AG04450 (cell line): Measurements from ENCODE around the gene SH3BGRL3. TPM values are rescaled to one million over a fixed set of nuclear protein-coding genes. Genes with fewer than 3 reads are reported as not detected.

Experiments used
- CTCF ChIA-PET: fragments of 300-600, 350-600 bp; formaldehyde crosslinking; extraction: SDS; loops from one replicate; lab custom pipeline; 2022; ENCODE audit warnings: antibody characterized with exemption, inconsistent platforms; lab: Charles Lee
- POLR2A ChIA-PET: fragments of 350-600 bp; formaldehyde crosslinking; extraction: SDS; loops from one replicate; lab custom pipeline; 2021; ENCODE audit warnings: antibody characterized with exemption, inconsistent platforms; lab: Yijun Ruan, JAX
- DNase-seq: peaks from one replicate; pipeline ENCODE4 v3.0.0-alpha.2; 2011; ENCODE audit warnings: low read depth, low spot score
- H3K27ac ChIP-seq: one replicate; pipeline ENCODE4 v1.5.1; 2012; ENCODE audit warnings: low read depth, low read length, control low read depth
- H3K27me3 ChIP-seq: one replicate; pipeline ENCODE4 v1.6.0; 2012; ENCODE audit warnings: low read length; ENCODE audit not compliant: control insufficient read depth, insufficient read depth
- H3K4me3 ChIP-seq: 2 replicates; pipeline ENCODE4 v1.5.1; 2011; ENCODE audit warnings: mild to moderate bottlenecking, low read depth, low read length, control low read depth
- H3K9me3 ChIP-seq: 2 replicates; pipeline ENCODE4 v1.5.1; 2012; ENCODE audit warnings: low read length; ENCODE audit not compliant: control insufficient read depth, insufficient read depth
- CTCF ChIP-seq: IDR thresholded peaks from 2 replicates; pipeline ENCODE4 v1.5.1; 2011; ENCODE audit warnings: low read depth, low read length, control low read depth, inconsistent platforms
- polyA plus RNA-seq: library from polyadenylated mRNA; depleted of rRNA; stranded (reverse); fragments of >200 nt; gene quantifications from 2 replicates; pipeline ENCODE4 v1.2.3, GENCODE V29; 2011

SH3BGRL3 gene
- polyA plus RNA-seq, 1 experiment, result 307 TPM

DNA sequence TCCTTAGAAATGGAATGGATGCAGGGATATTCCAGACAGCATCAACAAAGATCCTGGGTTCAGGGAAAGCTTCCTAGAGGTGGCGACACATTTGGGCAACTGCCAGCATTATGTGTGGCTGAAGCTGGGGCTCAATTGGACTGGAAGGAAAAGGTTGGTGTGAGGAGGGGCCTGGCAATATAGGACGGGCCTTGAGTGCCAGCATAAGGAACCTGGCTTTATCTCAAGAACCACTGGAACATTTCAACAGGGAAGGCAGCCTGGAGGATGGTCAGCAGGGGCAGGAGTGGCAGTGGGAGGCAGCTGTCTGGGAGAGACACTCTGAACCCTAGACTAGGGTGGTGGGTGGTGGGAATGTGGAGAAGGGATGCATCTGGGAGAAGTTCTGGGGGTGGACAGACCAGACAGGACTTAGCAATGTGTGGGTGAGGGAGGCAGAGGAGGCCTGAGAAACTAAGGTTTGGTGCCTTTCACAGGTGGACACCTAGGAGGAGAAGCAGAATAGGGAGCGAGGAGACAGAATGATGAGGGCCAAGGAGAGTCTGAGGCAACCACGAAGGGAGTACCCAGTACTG is 3.5 kb downstream of the SH3BGRL3 start:
- H3K9me3 ChIP-seq, result no peaks in the 10 kb centered on the region; the same call in 1 of the 2 replicates
- POLR2A ChIA-PET, result no interaction called here
- H3K4me3 ChIP-seq, result no peak overlapping the region
- peak overlapping the region; percentile 31 for H3K27ac ChIP-seq
- TF ChIP-seq CTCF, result no peak
- CTCF ChIA-PET, result interaction anchor here (2.2 to 4.3 kb wide), 3 partner anchors 8 to 49 kb away, joined by 8 to 22 read pairs (median 19); partner anchors contain the start of gene CEP85
- H3K27me3 ChIP-seq, result no peaks in the 10 kb centered on the region
- DNase-seq, result no peak

GRCh38 chr1:26283871-26284596 is 4.1 kb downstream of the SH3BGRL3 start:
- no peak for DNase-seq
- no peaks in the 10 kb centered on the region for H3K27me3 ChIP-seq
- H3K9me3 ChIP-seq, result no peaks in the 10 kb centered on the region; the same call in 1 of the 2 replicates
- ChIA-PET POLR2A (interaction anchor here (1.1 to 1.2 kb wide), 2 partner anchors 38 to 148 kb away, joined by 3 read pairs; partner anchors contain the start of gene DHDDS), CTCF (interaction anchor here (1.0 to 4.3 kb wide), 11 partner anchors 9 to 134 kb away, joined by 3 to 24 read pairs (median 5); partner anchors contain the start of genes CEP85 and ZNF593)
- H3K4me3 ChIP-seq, result no peak overlapping the region
- H3K27ac ChIP-seq, result peak overlapping the region; percentile 84
- TF ChIP-seq CTCF, result no peak

GRCh38 chr1:26284597-26285347 is 4.9 kb downstream of the SH3BGRL3 start:
- CTCF ChIA-PET, result interaction anchor here (1.0 to 4.3 kb wide), 12 partner anchors 10 to 135 kb away, joined by 3 to 24 read pairs (median 6); partner anchors contain the start of genes CEP85 and ZNF593
- TF ChIP-seq CTCF, result peak; percentile 72
- peak overlapping the region; percentile 84 for H3K27ac ChIP-seq
- peak; percentile 70 for DNase-seq
- no peaks in the 10 kb centered on the region for H3K27me3 ChIP-seq
- H3K9me3 ChIP-seq, result no peaks in the 10 kb centered on the region; the same call in 1 of the 2 replicates
- no peak overlapping the region for H3K4me3 ChIP-seq
- POLR2A ChIA-PET, result interaction anchor here (0.6 to 1.2 kb wide), 4 partner anchors 10 to 147 kb away, joined by 3 to 7 read pairs (median 3); partner anchors contain the start of gene DHDDS

DNA sequence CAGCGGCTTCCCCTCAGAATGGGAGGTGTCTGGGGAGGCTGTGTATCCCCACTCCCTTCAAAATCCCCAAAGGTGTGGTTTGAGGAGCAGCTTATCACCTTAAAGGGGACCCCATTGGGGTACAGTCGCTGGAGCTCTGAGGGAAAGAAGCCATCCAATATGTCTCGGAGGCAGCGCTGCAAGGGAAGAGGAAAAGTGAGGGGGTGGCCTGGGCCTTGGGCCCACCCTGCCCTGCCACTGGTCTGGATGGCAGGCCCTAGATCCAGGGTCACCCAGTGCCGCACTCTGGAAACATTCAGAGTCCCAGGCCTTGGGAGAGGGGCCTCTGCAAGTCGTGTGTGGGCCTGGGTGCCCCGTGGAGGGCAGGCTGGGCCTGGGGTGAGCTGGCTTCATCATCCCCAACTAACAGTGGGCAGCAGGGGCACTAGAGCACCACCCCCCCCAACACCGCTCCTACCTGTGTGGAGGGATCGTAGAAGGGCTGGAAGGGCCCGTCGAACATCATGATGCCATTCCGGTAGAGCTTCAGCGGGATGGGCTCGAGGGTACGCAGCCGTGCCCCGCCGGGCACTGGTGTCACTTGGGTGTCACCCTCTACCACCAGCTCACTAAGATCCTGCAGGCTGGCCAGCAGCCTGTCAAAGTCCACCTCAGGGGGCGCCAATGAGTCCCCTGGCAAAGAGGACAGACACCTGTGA is 5.6 kb downstream of the SH3BGRL3 start:
- peak overlapping the region; percentile 39 for H3K27ac ChIP-seq
- H3K27me3 ChIP-seq, result no peaks in the 10 kb centered on the region
- H3K4me3 ChIP-seq, result no peak overlapping the region
- H3K9me3 ChIP-seq, result no peaks in the 10 kb centered on the region; the same call in 1 of the 2 replicates
- TF ChIP-seq CTCF, result peak; percentile 34
- CTCF ChIA-PET, result interaction anchor here (0.6 to 4.3 kb wide), 10 partner anchors 8 to 132 kb away, joined by 3 to 24 read pairs (median 7); partner anchors contain the start of gene CEP85
- POLR2A ChIA-PET, result interaction anchor here (1.0 to 1.2 kb wide), 3 partner anchors 36 to 146 kb away, joined by 3 read pairs; partner anchors contain the start of gene DHDDS
- DNase-seq, result no peak
